PFSK-1 (cell line): ENCODE measurements around the gene GRID1.

ENCODE experiments used
- FOXP2 ChIP-seq: optimal IDR thresholded peaks from 2 replicates; pipeline ENCODE3; 2011; ENCODE audit warnings: borderline replicate concordance, control low read depth, inconsistent platforms; ENCODE audit not compliant: insufficient read depth; ENCODE audit errors: extremely low read length, extremely low read depth
- POLR2AphosphoS5 ChIP-seq: IDR thresholded peaks from 2 replicates; pipeline ENCODE4 v1.6.1; 2012; ENCODE audit warnings: low read depth, mild to moderate bottlenecking, control low read depth, low read length, moderate library complexity
- SIN3A ChIP-seq: IDR thresholded peaks from 2 replicates; pipeline ENCODE4 v1.6.1; 2012; ENCODE audit warnings: mild to moderate bottlenecking, low read length, moderate library complexity, borderline replicate concordance; ENCODE audit not compliant: insufficient read depth
- TAF1 ChIP-seq: IDR thresholded peaks from 2 replicates; pipeline ENCODE4 v1.6.1; 2012; ENCODE audit warnings: low read length, control low read depth, borderline replicate concordance; ENCODE audit not compliant: insufficient read depth
- TF ChIP-seq, protein P1 (sequence below), 2 experiments: IDR thresholded peaks; 2 replicates each; pipeline versions ENCODE4 v1.6.1 to v1.8.0; 2011 to 2012; ENCODE audit warnings: low read depth in 2 of 2, low read length in 2 of 2, control low read depth in 1 of 2, inconsistent platforms in 1 of 2, mild to moderate bottlenecking in 1 of 2, moderate library complexity in 1 of 2; ENCODE audit not compliant: insufficient read depth in 1 of 2

GRID1 gene

DNA sequence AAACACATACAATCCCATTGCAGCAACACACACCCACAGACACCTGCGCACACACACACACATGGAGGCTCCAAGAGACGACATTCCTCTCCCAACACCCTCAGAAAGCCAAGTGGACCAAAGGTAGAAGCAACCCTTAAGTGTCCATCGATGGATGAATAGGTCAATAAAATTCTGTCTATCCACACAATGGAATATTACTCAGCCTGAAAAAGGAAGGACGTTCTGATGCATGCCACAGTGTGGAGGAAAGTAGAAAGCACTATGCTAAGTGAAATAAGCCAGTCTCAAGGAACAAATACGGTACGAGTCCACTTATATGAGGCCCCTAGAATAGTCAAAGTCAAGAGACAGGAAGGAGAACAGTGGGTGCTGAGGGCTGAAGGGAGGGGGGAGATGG is 174.4 kb downstream of the GRID1 start:
- TF ChIP-seq, protein P1, sequence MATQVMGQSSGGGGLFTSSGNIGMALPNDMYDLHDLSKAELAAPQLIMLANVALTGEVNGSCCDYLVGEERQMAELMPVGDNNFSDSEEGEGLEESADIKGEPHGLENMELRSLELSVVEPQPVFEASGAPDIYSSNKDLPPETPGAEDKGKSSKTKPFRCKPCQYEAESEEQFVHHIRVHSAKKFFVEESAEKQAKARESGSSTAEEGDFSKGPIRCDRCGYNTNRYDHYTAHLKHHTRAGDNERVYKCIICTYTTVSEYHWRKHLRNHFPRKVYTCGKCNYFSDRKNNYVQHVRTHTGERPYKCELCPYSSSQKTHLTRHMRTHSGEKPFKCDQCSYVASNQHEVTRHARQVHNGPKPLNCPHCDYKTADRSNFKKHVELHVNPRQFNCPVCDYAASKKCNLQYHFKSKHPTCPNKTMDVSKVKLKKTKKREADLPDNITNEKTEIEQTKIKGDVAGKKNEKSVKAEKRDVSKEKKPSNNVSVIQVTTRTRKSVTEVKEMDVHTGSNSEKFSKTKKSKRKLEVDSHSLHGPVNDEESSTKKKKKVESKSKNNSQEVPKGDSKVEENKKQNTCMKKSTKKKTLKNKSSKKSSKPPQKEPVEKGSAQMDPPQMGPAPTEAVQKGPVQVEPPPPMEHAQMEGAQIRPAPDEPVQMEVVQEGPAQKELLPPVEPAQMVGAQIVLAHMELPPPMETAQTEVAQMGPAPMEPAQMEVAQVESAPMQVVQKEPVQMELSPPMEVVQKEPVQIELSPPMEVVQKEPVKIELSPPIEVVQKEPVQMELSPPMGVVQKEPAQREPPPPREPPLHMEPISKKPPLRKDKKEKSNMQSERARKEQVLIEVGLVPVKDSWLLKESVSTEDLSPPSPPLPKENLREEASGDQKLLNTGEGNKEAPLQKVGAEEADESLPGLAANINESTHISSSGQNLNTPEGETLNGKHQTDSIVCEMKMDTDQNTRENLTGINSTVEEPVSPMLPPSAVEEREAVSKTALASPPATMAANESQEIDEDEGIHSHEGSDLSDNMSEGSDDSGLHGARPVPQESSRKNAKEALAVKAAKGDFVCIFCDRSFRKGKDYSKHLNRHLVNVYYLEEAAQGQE (IDR thresholded peaks at IDR 0.05; ENCODE audit: insufficient read depth in 1 of 2, low read depth in 2 of 2, low read length in 2 of 2), result no peak
- no peak for TF ChIP-seq TAF1
- no peak for TF ChIP-seq POLR2AphosphoS5
- TF ChIP-seq SIN3A, result no peak
- no peak for TF ChIP-seq FOXP2

DNA sequence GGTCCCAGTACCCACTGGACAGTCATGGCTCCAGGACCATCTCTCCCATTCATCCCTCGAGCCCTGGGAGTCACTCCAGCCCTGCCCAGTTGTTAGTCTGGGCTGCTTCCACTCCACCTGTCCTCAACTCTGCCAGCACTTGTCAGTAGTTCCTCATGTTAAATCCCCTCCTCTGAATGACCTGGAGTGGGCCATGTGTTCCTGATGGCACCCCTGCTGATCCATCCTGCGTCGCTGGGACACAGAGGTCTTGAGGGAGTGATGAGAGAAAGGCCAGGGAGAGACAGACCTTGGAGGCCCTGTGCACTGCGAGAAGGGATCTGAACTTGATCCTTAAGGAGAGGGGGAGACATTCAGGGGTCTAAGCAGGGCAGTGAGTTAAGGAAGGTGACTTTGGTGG is 174.9 kb downstream of the GRID1 start:
- TF ChIP-seq SIN3A (no peak), FOXP2 (no peak), POLR2AphosphoS5 (no peak), TAF1 (no peak)
- TF ChIP-seq, protein P1 (IDR thresholded peaks at IDR 0.05; ENCODE audit: insufficient read depth in 1 of 2, low read depth in 2 of 2, low read length in 2 of 2), result no peak

DNA sequence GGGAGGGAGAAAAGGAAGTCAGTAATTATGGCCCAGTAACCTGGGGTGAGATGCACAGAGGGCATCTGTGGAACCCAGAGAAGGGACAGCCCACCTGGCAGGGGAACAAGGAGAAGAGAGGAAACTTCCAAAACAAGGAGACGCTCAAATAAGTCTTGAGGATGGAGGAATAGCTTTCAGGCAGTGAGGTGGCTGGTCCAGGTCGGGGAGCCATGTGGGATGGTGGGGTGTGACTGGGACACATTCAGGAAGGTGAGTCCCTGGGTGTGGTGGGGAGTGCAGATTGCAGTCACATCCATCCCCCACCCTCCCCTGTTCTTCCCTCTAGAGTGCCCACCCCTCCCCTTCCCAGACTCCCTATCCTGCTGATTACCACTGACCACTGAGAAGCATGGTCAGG is 175.4 kb downstream of the GRID1 start:
- TF ChIP-seq TAF1 (no peak), SIN3A (no peak), POLR2AphosphoS5 (no peak), FOXP2 (no peak)
- TF ChIP-seq, protein P1 (IDR thresholded peaks at IDR 0.05; ENCODE audit: insufficient read depth in 1 of 2, low read depth in 2 of 2, low read length in 2 of 2), result no peak

DNA sequence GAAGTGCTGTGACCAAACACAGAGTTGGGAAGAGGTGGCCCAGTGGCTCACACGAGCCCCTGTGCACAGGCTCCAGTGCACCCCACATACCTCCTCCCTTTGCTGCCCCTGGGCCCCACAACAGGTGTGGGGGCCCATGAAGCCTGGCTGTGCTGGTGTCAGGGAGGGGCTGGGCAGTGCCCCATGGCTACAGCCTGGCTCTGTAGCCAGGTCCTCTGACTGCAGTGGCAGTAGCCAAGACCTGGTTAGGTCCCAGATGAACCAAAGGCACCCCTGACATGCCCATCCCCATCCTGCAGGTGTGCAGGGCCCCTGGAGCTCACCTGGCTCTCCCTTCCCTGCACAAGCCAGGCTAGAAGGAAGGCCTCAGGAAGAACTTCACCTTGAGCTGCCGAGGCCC is 176.3 kb downstream of the GRID1 start:
- no peak for TF ChIP-seq FOXP2
- TF ChIP-seq POLR2AphosphoS5, result no peak
- TF ChIP-seq, protein P1 (IDR thresholded peaks at IDR 0.05; ENCODE audit: insufficient read depth in 1 of 2, low read depth in 2 of 2, low read length in 2 of 2), result no peak
- TF ChIP-seq SIN3A, result no peak
- TF ChIP-seq TAF1, result no peak

DNA sequence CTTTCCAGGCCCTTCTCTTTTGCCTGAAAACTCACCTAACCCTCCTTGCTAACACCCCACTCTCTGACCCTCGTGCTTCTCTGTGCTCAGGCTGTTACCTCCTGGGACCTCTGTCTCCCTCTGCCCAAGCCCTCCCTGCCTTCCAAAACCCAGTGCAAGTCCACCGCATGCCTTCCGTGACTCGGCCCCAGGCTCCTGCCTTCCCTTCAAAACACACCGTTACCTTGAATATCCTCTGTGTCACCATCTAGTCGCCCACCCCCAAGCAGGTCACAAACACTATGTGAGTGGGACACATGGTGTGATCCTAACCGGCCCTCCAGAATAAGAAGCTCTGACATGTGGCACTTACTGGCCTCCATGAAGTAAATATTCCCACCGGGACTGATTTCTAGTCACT is 176.7 kb downstream of the GRID1 start:
- TF ChIP-seq FOXP2, result no peak
- TF ChIP-seq, protein P1 (IDR thresholded peaks at IDR 0.05; ENCODE audit: insufficient read depth in 1 of 2, low read depth in 2 of 2, low read length in 2 of 2), result no peak
- no peak for TF ChIP-seq SIN3A
- no peak for TF ChIP-seq TAF1
- TF ChIP-seq POLR2AphosphoS5, result no peak
